Kidney (tissue), 14 donors: Measurements from ENCODE around the gene GPR27. TPM values are rescaled to one million over a fixed set of nuclear protein-coding genes. Genes with fewer than 3 reads are reported as not detected.

Experiments used
- DNase-seq, 5 donors: peaks; one replicate each; pipeline ENCODE4 v3.0.0-alpha.2; 2013 to 2020
- FAIRE-seq: peaks from 2 replicates; lab custom pipeline; 2012; peaks lifted over from hg19 to GRCh38; lab: Jason Lieb, UNC
- H3K27ac ChIP-seq, 2 donors: one replicate each; pipeline ENCODE4 v1.7.0; 2013; ENCODE audit warnings: low read depth in 2 of 2, low read length in 2 of 2, inconsistent platforms in 1 of 2
- H3K27me3 ChIP-seq: one replicate; pipeline ENCODE4 v1.7.1; 2013; ENCODE audit warnings: low read length, inconsistent platforms; ENCODE audit not compliant: control insufficient read depth, insufficient read depth
- H3K36me3 ChIP-seq, 3 donors: one replicate each; pipeline versions ENCODE4 v1.7.0 to v1.7.1; 2013; ENCODE audit warnings: low read length in 3 of 3, control low read depth in 1 of 3, inconsistent platforms in 1 of 3; ENCODE audit not compliant: insufficient read depth in 3 of 3, control insufficient read depth in 2 of 3
- H3K4me1 ChIP-seq, 3 donors: one replicate each; pipeline versions ENCODE4 v1.7.0 to v1.7.1; 2013; ENCODE audit warnings: low read length in 3 of 3, inconsistent platforms in 1 of 3, low read depth in 1 of 3; ENCODE audit not compliant: control insufficient read depth in 2 of 3, insufficient read depth in 2 of 3
- H3K4me3 ChIP-seq, 3 donors: one replicate each; pipeline versions ENCODE4 v1.7.0 to v1.8.1; 2013; ENCODE audit warnings: low read length in 3 of 3, control low read depth in 1 of 3, inconsistent platforms in 1 of 3
- H3K9ac ChIP-seq, 3 donors: one replicate each; pipeline versions ENCODE4 v1.7.0 to v1.7.1; 2013; ENCODE audit warnings: low read length in 3 of 3, control low read depth in 1 of 3, inconsistent platforms in 1 of 3
- H3K9me3 ChIP-seq, 3 donors: one replicate each; pipeline versions ENCODE4 v1.7.0 to v1.7.1; 2013; ENCODE audit warnings: low read length in 3 of 3, control low read depth in 1 of 3, inconsistent platforms in 1 of 3; ENCODE audit not compliant: control insufficient read depth in 2 of 3, insufficient read depth in 1 of 3
- CTCF ChIP-seq: IDR thresholded peaks from 3 replicates; pipeline ENCODE4 v1.5.1; 2012; ENCODE audit warnings: mild to moderate bottlenecking, moderate library complexity, borderline replicate concordance; ENCODE audit not compliant: insufficient read depth; ENCODE audit errors: extremely low read depth
- intact Hi-C: fragments of 100-400 bp; cut with DNase I; formaldehyde crosslinking; loops from one replicate; pipeline ENCODE4 v1.11.1; 2022
- polyA plus RNA-seq: library from polyadenylated mRNA; stranded (reverse); fragments of 350-450 nt; fragmentation: Illumina TruSeq; extraction: RNeasy Lipid Tissue Mini Kit (QIAGEN cat#74804); gene quantifications from one replicate; pipeline ENCODE4 v1.2.3, GENCODE V29; 2014; ENCODE audit warnings: low read depth, low replicate concordance; ENCODE audit not compliant: insufficient read depth
- total RNA-seq: library from RNA; stranded (reverse); fragmentation: NEBNext Ultra II Directional; extraction: Animal tissue kit (Norgen Biotek cat#: 25700); gene quantifications from one replicate; pipeline ENCODE4 v1.2.1, GENCODE V29; 2021
- donor health status: control.
- donor health status: control.
- donor health status: control.
- donor health status: control.
- donor health status: control.
- donor health status: DM: yes; HTN: yes; CAD: no.
- donor health status: Normal renal cell carcinoma (clear cell type).

The GPR27 gene
- total and polyA plus RNA-seq, 2 donors from 2014 or later: 5.5 to 17.9 TPM

- H3K4me1 ChIP-seq: peaks cover 0 to 19% (median 14%) of the 10 kb centered on the region in 3 donors
- no peak overlapping the region for H3K27ac ChIP-seq
- TF ChIP-seq CTCF: no peak
- peaks cover 0 to 3% (median 0%) of the 10 kb centered on the region in 3 donors for H3K36me3 ChIP-seq
- no peaks in the 10 kb centered on the region for H3K9me3 ChIP-seq
- H3K27me3 ChIP-seq: no peaks in the 10 kb centered on the region
- intact Hi-C loops: no loop called here
- no peak overlapping the region for H3K9ac ChIP-seq
- FAIRE-seq (no peak), DNase-seq (no peak)
- H3K4me3 ChIP-seq: no peak overlapping the region
Observed at GRCh38 chr3:71705681-71706080, 48.0 kb upstream of the GPR27 start.

- Histone ChIP-seq H3K9me3 (no peaks in the 10 kb centered on the region), H3K4me1 (peaks cover 0 to 14% (median 10%) of the 10 kb centered on the region in 3 donors), H3K4me3 (no peak overlapping the region), H3K9ac (peak overlapping the region in 1 of 3 donors; percentile 48), H3K36me3 (peaks cover 0 to 3% (median 0%) of the 10 kb centered on the region in 3 donors), H3K27ac (peak overlapping the region in 1 of 2 donors; percentile 77), H3K27me3 (no peaks in the 10 kb centered on the region)
- TF ChIP-seq CTCF: no peak
- FAIRE-seq: peak; percentile 58
- peak in 2 of 5 donors; percentile 50 to 68 for DNase-seq
- intact Hi-C loops: no loop called here
Observed at GRCh38 chr3:71707595-71707994, 46.1 kb upstream of the GPR27 start.

- TF ChIP-seq CTCF: no peak
- no peaks in the 10 kb centered on the region for H3K9me3 ChIP-seq
- DNase-seq: no peak
- no peak overlapping the region for H3K9ac ChIP-seq
- H3K27ac ChIP-seq: no peak overlapping the region
- peaks cover 0 to 12% (median 8%) of the 10 kb centered on the region in 3 donors for H3K4me1 ChIP-seq
- H3K27me3 ChIP-seq: no peaks in the 10 kb centered on the region
- no peak for FAIRE-seq
- H3K36me3 ChIP-seq: peaks cover 0 to 3% (median 0%) of the 10 kb centered on the region in 3 donors
- intact Hi-C loops: no loop called here
- no peak overlapping the region for H3K4me3 ChIP-seq
Observed at GRCh38 chr3:71708476-71709105, 45.1 kb upstream of the GPR27 start.
